Vagina (tissue), 2 donors: ENCODE data around the gene ARID4B. TPM values are rescaled to one million over a fixed set of nuclear protein-coding genes. Genes with fewer than 3 reads are reported as not detected.
A peak's percentile ranks its signal among the peaks of the same experiment; 100 is the strongest.

Experiments used
- DNase-seq, 2 donors: peaks; one replicate each; pipeline ENCODE4 v3.0.0-alpha.2; 2017; ENCODE audit errors: extremely low spot score in 2 of 2
- H3K27ac ChIP-seq: fragments of 200-600 bp; sonication (generic); one replicate; pipeline ENCODE4 v1.5.1; 2019
- H3K27me3 ChIP-seq: fragments of 200-600 bp; sonication (generic); one replicate; pipeline ENCODE4 v1.5.1; 2019
- H3K36me3 ChIP-seq, 2 donors: fragments of 200-600 bp; sonication (generic); one replicate each; pipeline ENCODE4 v1.5.1; 2017 to 2019
- H3K4me1 ChIP-seq: fragments of 200-600 bp; sonication (generic); one replicate; pipeline ENCODE4 v1.5.1; 2019
- H3K4me3 ChIP-seq, 2 donors: fragments of 200-600 bp; sonication (generic); 1 replicate in 1 of 2; 2 replicates in 1 of 2; pipeline ENCODE4 v1.5.1; 2016 to 2019
- H3K9me3 ChIP-seq: fragments of 200-600 bp; sonication (generic); one replicate; pipeline ENCODE4 v1.5.1; 2019
- CTCF ChIP-seq, 3 experiments: fragments of 450-650 bp in 2 of 3; fragments of 200-600 bp in 1 of 3; sonication (generic) in 1 of 3; IDR thresholded peaks; one replicate each; pipeline ENCODE4 v1.5.1; 2017 to 2019; ENCODE audit warnings: antibody characterized with exemption in 3 of 3, mild to moderate bottlenecking in 2 of 3, moderate library complexity in 2 of 3
- POLR2A ChIP-seq, 2 donors: fragments of 450-650 bp; IDR thresholded peaks; one replicate each; pipeline ENCODE4 v1.6.1; 2017; ENCODE audit warnings: antibody characterized with exemption in 2 of 2, mild to moderate bottlenecking in 2 of 2, moderate library complexity in 2 of 2
- POLR2AphosphoS5 ChIP-seq, 2 donors: sonication (generic); formaldehyde crosslinking; IDR thresholded peaks; one replicate each; pipeline ENCODE4 v1.9.0; 2017; ENCODE audit warnings: antibody characterized with exemption in 2 of 2, mild to moderate bottlenecking in 2 of 2, low read depth in 1 of 2; ENCODE audit not compliant: insufficient read depth in 1 of 2
- intact Hi-C: fragments of 100-400 bp; cut with DNase I; formaldehyde crosslinking; loops from one replicate; pipeline ENCODE4 v1.15.1; 2023
- total RNA-seq: library from RNA; depleted of rRNA; stranded (reverse); fragments of >200 nt; gene quantifications from one replicate; pipeline ENCODE4 v1.2.3, GENCODE V29; 2016

Gene ARID4B
- total RNA-seq, 1 donor from 2014 or later = 35.6 TPM

- Histone ChIP-seq H3K27ac (no peak overlapping the region), H3K4me3 (no peak overlapping the region), H3K4me1 (no peaks in the 10 kb centered on the region), H3K27me3 (no peaks in the 10 kb centered on the region), H3K9me3 (no peaks in the 10 kb centered on the region), H3K36me3 (peaks cover 4 to 52% of the 10 kb centered on the region in 2 donors)
- no peak for TF ChIP-seq POLR2AphosphoS5 (IDR thresholded peaks at IDR 0.05; ENCODE audit: insufficient read depth in 1 of 2, low read depth in 1 of 2)
- no peak for TF ChIP-seq POLR2A (IDR thresholded peaks at IDR 0.05)
- TF ChIP-seq CTCF (IDR thresholded peaks at IDR 0.05) = no peak
- DNase-seq = no peak
- intact Hi-C loops = no loop called here
Observed at GRCh38 chr1:235176486-235176885, 151.5 kb downstream of the ARID4B start.

GRCh38 chr1:235169986-235170385, 158.0 kb downstream of the ARID4B start:
- TF ChIP-seq CTCF (IDR thresholded peaks at IDR 0.05) (no peak), POLR2AphosphoS5 (IDR thresholded peaks at IDR 0.05; ENCODE audit: insufficient read depth in 1 of 2, low read depth in 1 of 2) (no peak), POLR2A (IDR thresholded peaks at IDR 0.05) (no peak)
- Histone ChIP-seq H3K27me3 (no peaks in the 10 kb centered on the region), H3K9me3 (no peaks in the 10 kb centered on the region), H3K27ac (no peak overlapping the region), H3K4me1 (no peaks in the 10 kb centered on the region), H3K36me3 (peaks cover 6 to 51% of the 10 kb centered on the region in 2 donors), H3K4me3 (no peak overlapping the region)
- intact Hi-C loops = no loop called here
- no peak for DNase-seq

DNA sequence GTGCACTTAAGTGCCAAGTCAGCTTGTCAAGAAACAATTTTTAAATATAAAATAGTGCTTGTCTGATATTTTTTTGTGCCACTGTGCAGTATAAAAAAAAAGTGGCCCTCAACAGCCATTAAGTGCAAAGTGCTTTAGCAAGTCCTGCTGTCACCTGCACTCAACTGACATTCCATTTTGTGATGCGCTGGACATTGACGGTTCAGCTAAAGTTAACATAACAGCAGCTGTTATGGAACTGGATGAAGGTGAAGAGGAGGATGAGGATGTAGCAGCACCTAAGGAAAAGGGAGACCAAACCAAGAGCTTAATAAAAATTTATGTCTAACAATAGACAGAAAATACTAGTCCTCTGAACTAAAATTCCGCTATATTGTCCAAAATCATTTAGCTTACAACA, 159.6 kb downstream of the ARID4B start:
- intact Hi-C loops = no loop called here
- TF ChIP-seq CTCF (IDR thresholded peaks at IDR 0.05) (no peak), POLR2A (IDR thresholded peaks at IDR 0.05) (no peak), POLR2AphosphoS5 (IDR thresholded peaks at IDR 0.05; ENCODE audit: insufficient read depth in 1 of 2, low read depth in 1 of 2) (no peak)
- no peaks in the 10 kb centered on the region for H3K27me3 ChIP-seq
- no peaks in the 10 kb centered on the region for H3K4me1 ChIP-seq
- H3K4me3 ChIP-seq = no peak overlapping the region
- H3K36me3 ChIP-seq = peaks cover 6 to 37% of the 10 kb centered on the region in 2 donors
- H3K9me3 ChIP-seq = no peaks in the 10 kb centered on the region
- no peak overlapping the region for H3K27ac ChIP-seq
- DNase-seq = no peak

DNA sequence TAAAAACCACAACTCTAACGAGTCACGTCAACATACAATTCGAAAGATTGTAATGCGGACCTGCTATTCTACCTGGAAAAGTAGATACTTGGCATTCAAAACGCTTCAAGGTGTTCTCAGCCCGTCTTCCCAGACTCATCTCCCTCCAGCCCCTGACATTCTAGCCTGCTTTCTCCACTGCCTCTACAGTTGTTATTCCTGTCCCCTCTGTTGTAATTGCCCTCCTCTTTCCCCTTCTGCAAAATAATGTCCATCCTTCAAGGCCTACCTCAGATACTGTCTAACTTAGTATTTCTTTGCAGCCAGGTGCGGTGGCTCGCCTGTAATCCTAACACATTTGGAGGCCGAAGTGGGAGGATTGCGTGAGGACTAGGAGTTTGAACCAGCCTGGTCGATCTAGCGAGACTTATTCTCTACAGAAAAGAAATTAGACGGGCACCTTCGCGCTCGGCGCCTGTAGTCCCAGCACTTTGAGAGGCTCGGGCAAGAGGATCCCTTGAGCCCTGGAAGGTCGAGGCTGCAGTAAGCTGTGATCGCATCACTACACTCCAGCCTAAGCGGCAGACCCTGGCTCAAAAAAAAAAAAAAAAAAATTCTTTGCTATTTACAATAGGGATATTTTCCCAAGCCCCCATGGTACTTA, 166.2 kb downstream of the ARID4B start:
- Histone ChIP-seq H3K27me3 (no peaks in the 10 kb centered on the region), H3K4me3 (peak overlapping the region; percentile 73 to 87), H3K27ac (peak overlapping the region; percentile 84), H3K4me1 (peaks cover 43% of the 10 kb centered on the region), H3K9me3 (no peaks in the 10 kb centered on the region), H3K36me3 (peaks cover 0 to 7% of the 10 kb centered on the region in 2 donors)
- intact Hi-C loops = no loop called here
- no peak for DNase-seq
- TF ChIP-seq POLR2AphosphoS5 (IDR thresholded peaks at IDR 0.05; ENCODE audit: insufficient read depth in 1 of 2, low read depth in 1 of 2) = no peak
- TF ChIP-seq POLR2A (IDR thresholded peaks at IDR 0.05) = no peak
- TF ChIP-seq CTCF (IDR thresholded peaks at IDR 0.05) = no peak

DNA sequence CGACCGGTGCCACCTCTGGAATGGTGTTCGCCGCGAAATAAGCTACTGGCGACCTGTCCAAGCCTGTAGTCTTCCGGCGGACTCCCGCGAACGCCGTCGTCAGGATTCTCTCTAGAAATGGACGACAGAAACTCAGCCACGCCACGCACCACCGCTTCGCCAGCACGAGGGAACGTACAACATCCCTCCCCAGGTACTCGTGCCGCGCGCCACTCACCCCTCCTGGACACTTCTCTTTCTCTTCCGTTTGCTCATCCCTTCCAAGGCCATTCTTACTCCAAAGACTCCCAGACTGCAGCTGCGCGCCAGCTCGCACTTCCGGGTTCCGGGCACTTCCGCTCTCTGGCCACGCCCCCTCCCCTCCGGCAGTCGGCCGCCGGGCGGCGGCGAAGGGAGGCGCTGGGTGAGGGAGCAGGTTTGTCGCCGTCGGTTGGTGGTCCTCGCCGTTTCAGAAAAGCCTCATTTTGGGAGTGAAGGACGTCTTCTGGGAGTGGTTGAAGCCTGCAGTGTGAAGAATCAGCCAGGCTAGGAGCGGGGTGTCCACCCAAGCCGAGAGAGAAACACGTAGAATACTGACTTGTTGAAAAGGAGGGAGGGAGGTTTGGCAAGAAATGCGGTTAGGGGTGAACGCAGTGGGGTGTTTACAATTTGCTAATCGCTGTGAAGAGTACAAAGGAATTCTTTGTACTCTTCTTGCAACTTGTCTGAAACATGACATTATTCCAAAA, 166.9 kb downstream of the ARID4B start, which contains the start of gene RBM34:
Gene RBM34, minus strand, starts transcription at position 294 of the 728 bp plus-strand sequence. Its CDS starts 24 bp downstream, at position 270.
- peak in 1 of 2 donors; percentile 92 for DNase-seq
- peak within 1 kb of the TSS; percentile 84 for H3K27ac ChIP-seq
- peak; percentile 49 to 96 for TF ChIP-seq POLR2A (IDR thresholded peaks at IDR 0.05)
- peak; percentile 95 to 100 for TF ChIP-seq POLR2AphosphoS5 (IDR thresholded peaks at IDR 0.05; ENCODE audit: insufficient read depth in 1 of 2, low read depth in 1 of 2)
- TF ChIP-seq CTCF (IDR thresholded peaks at IDR 0.05) = peak in 1 of 3 experiments; percentile 48
- peaks cover 48% of the 10 kb centered on the region for H3K4me1 ChIP-seq
- intact Hi-C loops = no loop called here
- H3K27me3 ChIP-seq = no peaks in the 10 kb centered on the region
- peak within 1 kb of the TSS; percentile 73 to 87 for H3K4me3 ChIP-seq
- no peaks in the 10 kb centered on the region for H3K9me3 ChIP-seq
- peaks cover 0 to 7% of the 10 kb centered on the region in 2 donors for H3K36me3 ChIP-seq
